Inferior parietal cortex (tissue), 1 donor: Measurements from ENCODE around the gene PLCB2.

ENCODE experiments used
- DNase-seq: peaks from one replicate; pipeline ENCODE4 v3.0.0-alpha.2; 2016; ENCODE audit errors: extremely low spot score

PLCB2 gene

DNA sequence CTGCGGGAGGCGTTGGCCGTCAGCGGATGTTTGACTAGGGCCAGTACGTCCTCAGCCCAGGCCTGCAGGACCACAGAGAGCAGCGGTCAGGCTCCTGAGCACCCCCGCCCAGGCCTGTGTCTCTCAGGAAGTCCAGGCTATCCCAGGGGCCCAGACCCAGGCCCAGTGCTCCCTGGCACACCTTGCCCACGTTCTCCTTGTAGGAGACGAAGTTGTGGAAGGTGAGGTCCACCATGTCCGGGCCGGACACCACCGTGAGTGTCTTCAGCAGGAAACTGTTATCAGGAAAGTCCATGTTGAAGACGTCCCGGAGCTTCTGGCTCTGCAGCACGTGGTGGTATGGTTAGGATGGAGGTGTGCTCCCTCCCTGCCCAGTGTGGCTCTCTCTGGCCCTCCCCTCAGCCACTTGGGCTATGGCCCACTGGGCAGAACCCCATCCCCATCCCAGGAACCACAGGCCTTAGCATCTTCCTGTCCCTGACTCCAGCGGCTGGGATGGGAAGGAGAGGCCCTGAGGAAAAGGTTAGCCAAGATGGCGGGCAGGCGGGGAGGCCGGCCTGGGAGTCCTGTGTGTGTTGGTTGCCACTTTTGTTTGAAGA is 5.3 kb downstream of the PLCB2 start:
- DNase-seq = no peak

DNA sequence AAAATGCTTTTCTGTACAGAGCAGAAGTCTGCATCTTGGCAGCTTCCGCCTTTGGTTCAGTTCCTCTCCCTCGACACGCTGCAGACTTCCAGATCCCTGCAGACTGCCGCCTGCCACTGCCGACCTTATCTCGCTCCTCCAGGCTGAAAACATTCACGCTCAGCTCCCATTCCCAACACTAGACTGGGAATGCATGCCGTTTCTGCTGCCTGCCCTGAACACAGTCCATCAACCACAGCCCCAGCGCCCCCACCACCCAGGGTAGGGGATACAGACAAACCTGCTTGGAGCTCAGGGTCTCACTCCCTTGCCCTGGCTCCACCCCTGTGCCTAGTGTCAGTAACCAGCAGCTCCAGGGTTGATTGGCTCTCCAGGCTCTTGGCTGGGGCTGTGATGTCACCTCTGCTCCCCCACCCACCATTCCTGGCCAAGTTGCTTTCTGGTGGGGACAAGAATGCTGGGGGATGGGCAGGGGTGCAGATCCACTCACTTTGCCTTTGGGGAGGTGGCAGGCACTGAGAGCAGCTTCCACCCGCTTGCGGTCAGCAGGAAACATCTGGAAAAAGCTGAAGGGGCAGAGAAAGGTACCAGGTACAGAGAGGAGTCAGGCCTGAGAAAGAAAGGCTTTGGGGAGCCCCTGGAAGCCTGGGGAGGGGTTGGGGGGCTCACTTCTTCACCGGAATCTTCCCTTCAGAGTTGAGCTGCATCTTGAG is 6.1 kb downstream of the PLCB2 start:
- DNase-seq = no peak

DNA sequence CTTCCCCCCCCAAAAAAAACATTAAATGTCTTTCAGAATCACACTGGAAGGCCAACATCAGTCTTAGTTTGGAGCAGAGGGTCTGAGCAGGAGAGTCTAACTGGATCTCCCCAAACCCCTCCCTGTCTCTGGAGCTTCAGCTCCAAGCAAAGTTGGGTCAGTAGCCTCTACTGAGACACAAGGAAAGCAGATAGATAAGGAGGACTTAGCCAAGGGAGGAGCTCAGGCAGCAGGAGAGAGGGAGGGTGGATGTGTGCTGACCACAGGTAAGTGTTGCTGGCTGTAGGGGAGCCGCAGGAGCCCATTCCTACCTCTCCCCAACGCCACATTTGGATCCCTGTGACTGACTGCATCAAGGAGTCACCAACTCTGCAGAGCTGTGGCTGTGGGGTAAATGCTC is 7.0 kb downstream of the PLCB2 start:
- DNase-seq = no peak

DNA sequence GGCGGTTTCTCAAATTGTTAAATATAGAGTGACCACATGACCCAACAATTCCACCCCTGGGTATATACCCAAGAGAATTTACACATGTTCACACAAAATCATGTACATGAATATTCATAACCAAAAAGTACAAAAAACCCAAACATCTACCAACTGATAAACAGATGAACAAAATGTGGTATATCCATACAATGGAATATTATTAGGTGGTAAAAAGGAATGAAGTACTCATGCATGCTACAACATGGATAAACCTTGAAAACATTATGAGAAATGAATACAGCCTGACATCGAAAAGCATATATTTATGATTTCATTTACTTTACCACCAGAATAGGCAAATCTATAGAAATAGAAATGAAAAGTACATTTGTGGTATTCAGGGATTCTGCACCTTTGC is 7.4 kb downstream of the PLCB2 start:
- no peak for DNase-seq

DNA sequence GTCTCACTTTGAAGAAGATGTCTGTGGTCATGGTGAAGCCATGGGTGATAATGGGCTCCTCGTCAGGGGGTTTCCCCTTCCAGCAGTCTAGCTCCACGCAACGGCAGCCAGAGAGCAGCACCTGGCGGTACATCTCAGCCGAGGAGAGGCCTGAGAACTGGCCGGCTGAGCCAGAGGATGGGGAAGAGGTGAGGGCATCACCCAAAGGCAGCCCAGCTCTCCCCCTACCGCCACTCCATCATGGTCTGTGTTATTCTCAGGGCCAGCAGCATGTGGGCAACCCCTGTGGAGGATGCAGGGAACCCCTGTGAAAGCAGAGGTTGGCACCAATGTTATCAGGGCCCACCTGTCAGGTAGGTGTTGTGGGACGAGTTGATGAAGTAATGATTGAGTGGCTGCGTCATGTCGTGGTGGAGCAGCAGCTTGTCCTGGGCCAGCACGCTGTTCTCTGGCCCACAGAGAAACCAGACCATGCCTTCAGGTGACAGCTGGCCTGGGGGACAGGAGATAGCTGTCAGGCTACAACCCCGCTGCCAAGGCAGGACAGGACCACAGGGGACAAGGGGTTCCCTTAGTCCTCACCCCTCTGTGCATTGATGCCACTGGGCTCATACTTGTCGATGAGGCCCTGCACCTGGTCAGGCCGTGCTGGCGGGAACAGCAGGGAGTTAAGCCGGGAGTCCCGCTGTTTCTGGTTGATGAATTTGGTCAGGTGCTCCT is 9.4 kb downstream of the PLCB2 start:
- DNase-seq = no peak

DNA sequence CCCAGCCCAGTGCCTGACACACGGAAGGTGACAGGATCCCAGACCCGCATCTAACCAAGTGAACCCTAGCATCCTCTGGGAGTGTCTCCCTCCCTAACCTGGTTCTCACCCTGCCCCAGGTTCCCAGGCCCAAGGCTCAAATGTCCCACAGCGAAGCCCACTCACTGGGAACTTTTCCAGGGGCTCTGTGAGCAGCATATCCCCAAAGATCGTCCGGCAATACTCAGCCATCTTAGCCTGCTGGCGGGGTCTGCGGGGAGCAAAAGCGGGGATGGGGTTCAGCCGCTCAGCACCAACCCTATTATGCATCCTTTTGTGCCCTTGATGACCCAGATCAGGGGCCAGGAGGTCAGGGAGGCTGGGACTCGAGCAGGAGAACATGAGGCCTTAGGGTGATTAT is 10.4 kb downstream of the PLCB2 start:
- no peak for DNase-seq

DNA sequence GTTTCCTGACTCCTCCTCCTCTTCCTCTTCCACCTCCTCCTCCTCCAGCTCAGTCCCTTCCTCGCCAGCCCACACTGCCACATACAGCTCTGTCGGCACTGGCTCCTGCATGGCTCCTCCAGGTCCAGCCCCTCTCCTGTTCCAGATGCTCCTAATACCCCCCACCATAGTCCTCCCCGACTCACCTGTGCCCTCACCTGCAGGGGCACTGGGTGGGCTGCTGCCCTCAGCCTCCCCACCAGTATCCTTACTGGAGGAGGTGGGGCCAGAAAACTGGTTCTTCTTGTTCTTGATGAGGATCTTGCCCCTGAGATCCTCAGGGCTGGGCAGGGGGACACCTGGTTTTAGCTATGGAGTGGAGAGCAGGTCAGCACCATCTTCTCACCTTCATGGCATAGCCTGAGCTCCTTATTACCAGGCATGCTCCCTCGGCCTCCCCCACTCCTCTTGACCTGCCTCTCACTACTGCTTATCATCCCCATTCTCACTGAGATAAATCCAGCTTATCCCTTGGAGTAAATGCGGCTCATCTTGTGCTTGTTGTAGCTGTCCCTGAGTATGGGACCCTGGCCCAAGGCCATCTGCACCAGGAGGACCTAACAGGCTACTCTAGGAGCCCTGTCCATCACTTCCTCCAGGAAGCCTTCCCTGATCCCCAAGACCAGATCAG is 11.0 kb downstream of the PLCB2 start:
- no peak for DNase-seq

DNA sequence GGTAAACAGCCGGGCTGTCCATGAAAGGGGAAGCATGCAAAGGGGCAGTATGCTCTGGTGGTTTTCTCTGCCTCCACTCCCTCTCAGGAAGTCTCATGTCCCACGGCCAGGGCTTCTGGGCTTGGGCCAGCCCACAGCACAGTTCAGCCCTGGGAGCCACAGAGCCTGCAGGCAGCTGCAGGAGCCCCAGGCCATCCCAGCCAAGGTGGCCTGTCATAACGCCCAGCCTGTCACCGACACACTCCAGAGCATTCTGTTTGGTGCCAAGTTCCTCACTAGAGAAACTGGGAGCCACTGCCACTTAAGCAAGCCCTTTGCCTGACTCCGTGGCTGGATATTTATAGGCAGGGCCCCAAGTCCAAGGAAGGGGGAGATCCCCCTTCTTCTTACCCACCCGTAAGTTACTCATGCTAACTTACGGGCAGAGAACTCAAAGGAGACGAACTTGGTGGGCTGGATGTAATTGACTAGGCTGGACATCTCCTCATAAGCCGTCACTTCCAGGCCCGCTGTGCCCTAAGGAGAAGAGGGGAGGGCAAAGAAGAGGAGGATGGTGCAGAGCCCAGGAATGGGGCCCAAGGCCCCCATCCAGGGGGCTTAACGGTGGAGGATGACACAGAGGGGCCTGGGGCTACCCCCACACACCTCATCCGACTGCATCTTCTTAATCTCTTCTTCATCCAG is 11.7 kb downstream of the PLCB2 start:
- no peak for DNase-seq

DNA sequence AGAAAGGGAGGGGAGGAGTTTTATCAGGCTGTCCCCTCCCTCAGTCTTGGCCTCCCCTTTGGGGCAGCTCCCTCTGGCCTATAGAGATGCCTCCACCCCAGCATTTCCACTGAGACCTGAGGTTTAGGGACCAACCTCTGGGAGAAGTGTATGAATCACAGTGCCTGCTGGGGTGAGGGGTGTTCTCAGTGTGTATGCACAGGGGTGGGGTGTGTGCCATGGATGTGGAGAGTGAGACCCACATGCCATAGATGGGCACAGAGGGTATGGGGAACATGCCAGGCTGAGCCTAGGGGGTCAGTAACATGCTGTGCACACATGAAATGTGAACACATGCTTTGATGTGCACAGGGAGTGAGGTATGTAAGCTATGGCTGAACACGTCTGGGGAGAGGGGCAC is 12.4 kb downstream of the PLCB2 start:
- DNase-seq = no peak

DNA sequence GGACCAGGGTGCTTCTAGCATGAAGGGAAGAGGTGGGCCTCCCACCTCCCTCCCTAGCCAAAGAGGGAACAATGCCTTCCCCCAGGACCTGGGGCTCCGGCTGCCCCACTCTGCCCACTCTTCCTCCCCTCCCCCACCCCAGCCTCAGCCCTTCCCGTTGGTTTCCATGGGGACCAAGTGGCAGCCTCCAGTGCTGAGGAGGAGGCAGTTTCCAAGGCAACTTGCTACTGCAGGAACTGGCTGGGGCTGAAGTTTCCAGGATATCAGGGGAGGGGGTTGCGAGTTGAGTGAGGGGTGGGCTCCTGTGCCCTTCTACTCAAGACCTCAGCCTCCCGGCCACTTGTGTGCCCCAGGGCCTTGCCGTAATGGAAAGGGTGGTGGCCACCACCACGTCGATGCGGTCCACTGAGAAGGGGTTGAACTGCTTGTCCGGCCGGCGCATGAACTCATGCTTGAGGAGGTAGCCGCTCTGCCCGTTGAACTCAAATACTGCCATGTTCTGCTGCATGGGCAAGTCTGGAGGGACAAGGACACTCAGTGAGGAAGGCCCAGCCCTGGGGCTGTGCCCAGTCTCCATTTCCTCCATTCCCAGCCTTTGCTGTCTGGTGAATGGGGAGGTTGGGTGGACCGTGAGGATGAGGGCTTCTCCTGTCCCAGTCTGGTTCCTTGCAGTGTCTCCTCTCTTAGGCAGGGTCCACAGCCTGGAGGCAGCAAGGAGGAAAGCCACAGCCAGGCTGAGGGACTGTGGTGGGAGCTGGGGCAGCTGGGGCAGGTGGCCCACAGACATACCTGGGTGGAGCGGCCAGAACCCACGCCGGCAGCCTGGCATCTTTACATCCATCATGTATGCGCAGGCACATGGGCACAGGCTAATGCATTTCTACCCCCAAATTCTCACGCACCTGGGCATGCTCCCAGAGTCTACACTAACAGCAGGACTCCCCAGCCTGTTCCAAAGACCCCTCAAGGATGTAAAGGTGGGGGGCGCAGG is 13.5 kb downstream of the PLCB2 start:
- no peak for DNase-seq

DNA sequence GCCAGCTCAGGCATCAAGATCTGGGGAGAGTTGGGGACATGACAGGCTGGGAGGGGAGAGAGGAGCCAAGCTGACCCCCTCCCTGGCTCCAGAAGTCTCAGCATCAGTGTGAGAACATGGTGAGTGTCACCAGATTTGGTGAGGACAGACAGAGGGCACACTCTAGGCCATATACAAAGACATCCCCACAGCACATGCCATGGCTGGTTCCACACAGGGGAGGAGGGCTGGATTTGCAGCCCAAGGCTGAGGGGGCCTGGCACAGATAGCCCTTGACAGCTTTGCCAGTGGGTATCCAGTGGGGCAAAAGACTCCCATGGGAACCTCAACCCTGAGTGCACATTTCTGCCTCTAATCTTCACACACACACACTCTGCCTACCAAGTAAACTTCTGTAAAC is 14.7 kb downstream of the PLCB2 start:
- no peak for DNase-seq

DNA sequence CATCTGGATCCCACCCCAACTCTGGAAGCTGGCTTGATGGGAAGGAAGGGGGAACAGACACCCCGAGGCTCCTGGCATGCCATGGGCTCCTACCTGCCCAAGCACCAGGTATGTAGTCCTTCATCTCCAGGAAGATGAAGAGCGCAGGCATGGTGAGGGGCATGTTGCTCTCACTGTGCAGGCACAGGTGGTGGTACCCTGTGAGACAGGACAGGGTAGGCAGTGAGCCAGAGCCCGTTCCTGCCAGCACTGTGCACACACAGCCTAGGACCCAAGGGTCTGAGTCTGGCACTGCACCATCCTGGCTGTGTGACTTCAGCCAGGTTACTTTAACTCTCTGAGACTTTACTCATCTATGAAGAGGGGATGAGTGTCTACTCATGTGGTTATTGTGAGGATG is 15.5 kb downstream of the PLCB2 start:
- DNase-seq = no peak

DNA sequence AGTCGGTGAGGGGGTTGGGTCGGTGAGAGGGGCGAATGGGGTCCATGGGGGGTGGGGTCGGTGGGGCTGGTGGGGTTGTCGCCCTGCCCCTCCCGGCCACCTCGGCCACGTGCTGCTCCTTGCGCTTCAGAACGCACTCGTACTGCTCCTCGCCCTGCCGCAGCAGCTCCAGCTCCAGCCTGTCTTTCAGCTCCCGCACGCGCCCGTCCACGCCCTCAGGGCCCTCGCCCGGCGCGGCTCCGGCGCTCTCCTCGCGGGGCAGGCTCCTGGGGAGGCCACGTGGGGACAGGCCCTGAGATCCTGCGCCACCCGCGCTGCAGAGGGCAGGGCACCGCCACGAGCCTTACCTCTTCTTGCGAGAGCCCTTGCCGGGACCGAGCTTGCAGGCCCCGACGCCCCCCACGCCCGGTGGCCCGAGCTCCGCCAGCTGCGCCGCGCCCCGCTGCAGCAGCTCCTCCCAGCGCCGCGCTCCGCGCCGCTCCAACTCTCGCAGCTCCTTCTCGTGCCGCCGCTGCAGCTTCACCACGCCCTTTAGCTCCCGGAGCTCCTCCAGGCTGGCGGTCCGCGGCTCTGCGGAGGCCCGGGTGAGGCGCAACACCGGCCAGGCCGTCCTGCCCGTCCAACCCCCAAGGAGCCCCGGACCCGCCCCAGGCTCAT is 16.7 kb downstream of the PLCB2 start:
- no peak for DNase-seq

DNA sequence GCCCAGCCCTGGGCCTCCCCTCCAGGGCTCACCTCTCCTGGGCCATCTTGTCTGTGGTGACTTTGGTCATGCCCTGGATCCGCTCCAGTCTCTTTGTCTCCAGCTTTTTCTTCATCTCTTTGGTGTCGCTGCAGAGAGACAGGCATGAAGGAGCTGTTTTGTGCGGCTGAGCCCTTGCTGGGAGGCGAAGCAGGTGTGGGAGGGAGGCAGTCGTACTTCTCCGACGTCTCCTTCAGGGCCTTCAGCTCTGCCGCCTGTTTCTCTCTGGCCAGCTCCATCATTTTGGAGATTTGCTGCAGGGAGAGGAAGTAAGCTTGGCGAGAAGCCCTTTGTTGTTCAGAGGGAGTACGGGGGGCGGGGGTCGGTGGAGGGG is 17.2 kb downstream of the PLCB2 start:
- DNase-seq = no peak

DNA sequence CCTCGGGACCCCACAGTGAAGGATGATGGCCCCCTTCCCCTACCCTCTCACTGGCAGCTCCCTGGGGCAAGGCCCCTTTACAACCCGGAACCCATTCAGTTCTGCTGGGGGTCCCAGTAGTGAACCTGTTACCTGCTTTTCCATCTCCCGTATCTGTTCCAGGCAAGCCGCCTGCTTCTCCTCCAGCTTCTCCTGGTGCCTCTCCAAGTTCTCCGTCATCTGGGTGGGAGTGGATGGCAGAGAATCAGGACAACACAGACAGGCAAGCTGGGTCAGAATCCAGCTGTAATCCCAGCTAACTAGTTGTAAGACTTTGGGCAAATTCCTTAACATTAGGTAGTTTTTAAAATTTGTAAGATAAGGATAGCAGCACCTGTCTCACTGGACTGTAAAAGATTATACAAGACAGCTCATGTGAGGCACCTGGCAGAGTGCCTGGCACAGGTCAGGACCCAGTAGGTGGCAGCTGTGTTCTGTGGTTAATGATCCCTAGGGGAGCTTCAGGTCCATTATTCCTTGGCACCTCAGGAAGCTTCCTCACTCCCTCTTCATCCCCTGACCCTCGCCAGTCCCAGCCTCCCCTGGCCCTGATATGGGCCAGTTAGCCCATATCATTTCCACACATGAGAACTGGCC is 18.5 kb downstream of the PLCB2 start:
- no peak for DNase-seq

DNA sequence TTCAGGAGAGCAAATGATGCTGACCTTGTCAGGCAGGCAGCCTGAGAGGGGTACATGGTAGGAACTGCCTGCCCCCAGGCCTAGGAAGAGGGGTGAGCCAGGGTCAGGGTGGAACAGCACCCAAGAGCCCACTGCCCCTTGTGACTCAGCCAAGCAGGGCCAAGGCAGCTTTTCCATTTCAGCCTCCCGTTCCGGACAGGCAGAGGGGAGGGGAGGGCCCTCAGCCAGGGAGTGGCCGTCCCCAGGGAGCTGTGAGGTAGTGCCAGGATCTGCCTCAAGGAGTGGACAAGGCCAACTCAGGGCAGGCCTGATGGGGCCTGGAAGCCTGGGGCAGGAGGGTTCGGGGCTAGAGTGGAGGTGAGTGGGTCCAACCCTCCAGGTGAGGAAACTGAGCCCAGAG is 19.8 kb downstream of the PLCB2 start:
- no peak for DNase-seq

DNA sequence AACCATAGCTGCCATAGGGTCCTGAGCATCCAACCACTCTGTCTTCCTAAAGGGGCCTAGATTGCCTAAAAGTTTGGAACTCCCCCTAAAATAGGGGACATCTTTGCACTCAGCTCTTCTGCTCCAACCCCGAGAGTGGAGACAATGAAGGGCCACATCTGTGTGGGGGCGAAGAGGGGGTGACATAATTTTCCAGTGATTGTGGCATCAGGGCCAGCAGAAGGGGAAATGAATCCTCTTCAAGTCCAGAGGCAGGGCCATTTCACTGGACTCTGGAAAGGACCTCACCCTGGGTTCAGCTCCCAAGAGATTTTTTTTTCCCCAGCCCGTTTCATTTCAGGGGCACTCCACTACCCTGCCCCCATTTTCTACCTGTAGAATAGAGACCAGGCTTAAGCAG is 20.2 kb downstream of the PLCB2 start:
- DNase-seq = no peak

DNA sequence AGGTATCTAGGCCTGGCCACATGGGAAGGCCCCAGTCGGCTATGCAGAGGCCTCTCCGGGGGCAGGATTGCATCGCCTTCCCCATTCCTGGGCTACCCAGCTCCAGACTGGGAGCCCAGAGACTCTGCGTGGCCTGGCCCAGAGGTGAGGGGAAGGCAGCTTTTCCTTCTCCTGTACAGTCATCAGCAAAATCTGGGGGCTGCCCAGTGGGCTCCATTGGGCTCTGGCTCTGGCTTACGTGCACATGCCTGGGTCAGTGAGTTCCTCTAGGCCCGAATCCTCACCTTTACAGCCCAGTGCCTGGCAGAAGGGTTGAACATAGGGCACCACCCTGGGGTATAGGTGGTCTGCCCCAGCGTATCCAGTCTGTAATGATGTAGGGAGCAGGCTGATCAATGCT is 20.9 kb downstream of the PLCB2 start:
- no peak for DNase-seq

DNA sequence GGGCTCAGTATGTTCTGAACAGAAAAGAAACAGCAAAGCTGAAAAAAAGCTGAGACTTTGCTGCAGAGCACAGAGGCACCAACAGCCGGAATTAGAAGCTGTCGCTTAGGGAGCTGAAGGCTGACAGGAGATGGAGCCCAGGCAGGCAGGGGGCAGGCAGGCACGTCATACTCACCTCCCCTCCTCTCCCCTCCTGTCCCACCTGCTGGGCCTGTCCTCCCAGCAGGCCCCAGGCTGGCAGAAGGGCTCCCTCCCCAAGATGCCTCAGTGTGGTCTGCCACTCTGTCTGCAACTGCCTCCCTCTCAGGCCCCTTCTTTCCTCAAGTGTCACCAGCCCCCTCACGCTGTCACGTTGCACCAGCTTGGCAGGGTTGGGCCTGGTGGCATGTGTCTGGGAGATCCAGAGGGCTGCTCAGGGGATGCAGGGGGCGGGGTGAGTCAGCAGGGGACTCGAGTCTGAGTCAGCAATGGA is 21.6 kb downstream of the PLCB2 start:
- no peak for DNase-seq

DNA sequence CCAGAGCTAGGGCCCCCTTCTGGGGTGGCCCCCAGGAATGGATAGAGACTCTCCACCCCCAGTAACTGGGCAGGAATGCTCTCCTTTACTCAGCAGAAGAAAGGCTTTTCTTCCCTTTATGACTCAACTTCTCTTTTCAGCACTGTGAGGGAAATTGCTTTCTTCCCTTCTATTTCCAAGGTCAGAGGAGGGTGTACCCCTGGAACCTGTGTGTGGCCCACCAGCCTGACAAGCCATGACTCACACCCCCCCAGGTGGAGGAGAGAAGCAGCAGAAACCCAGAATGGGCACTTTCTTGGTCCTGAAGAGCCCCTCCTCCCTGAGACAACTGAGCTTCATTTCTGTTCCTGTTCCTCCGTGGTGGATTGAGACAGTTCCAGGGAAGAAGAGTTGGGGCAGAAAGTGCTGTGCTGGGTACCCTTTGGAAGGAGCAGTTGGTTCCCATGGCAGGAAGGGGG is 22.2 kb downstream of the PLCB2 start:
- DNase-seq = no peak
